CD4-positive, alpha-beta T cell treated with Interleukin-6 at 100 ng/mL for 8 hours (primary cell): ENCODE measurements around the gene GABRG3.

Experiments used
- DNase-seq: peaks from one replicate; pipeline ENCODE4 v3.0.0-alpha.2; 2020; ENCODE audit warnings: mixed read lengths, low spot score

The GABRG3 gene

GRCh38 chr15:27506752-27507151 lies 535.8 kb downstream of the GABRG3 start:
- no peak for DNase-seq

GRCh38 chr15:27509014-27509413 lies 538.0 kb downstream of the GABRG3 start:
- DNase-seq: no peak

- no peak for DNase-seq
These were observed 541.5 kb downstream of the GABRG3 start for GRCh38 chr15:27512281-27513001.

- no peak for DNase-seq
These were observed 543.5 kb downstream of the GABRG3 start for GRCh38 chr15:27514526-27514925.

- no peak for DNase-seq
These were observed 556.6 kb downstream of the GABRG3 start for GRCh38 chr15:27527490-27528067.

- no peak for DNase-seq
These were observed 558.4 kb downstream of the GABRG3 start for GRCh38 chr15:27529399-27529798.

- no peak for DNase-seq
These were observed 560.0 kb downstream of the GABRG3 start for GRCh38 chr15:27530994-27531393.

GRCh38 chr15:27532358-27532757 lies 561.4 kb downstream of the GABRG3 start:
- no peak for DNase-seq

GRCh38 chr15:27535445-27536129 lies 564.6 kb downstream of the GABRG3 start:
- DNase-seq: no peak

GRCh38 chr15:27538325-27538724 lies 567.3 kb downstream of the GABRG3 start:
- no peak for DNase-seq

GRCh38 chr15:27541581-27541980 lies 570.6 kb downstream of the GABRG3 start:
- DNase-seq: no peak

- DNase-seq: no peak
These were observed 574.7 kb downstream of the GABRG3 start for GRCh38 chr15:27545494-27546255.

GRCh38 chr15:27549746-27550145 lies 578.8 kb downstream of the GABRG3 start:
- no peak for DNase-seq

- DNase-seq: no peak
These were observed 579.7 kb downstream of the GABRG3 start for GRCh38 chr15:27550635-27551034.

- no peak for DNase-seq
These were observed 590.8 kb downstream of the GABRG3 start for GRCh38 chr15:27561816-27562215.

GRCh38 chr15:27563765-27564370 lies 592.9 kb downstream of the GABRG3 start:
- no peak for DNase-seq

GRCh38 chr15:27564656-27565055 lies 593.7 kb downstream of the GABRG3 start:
- DNase-seq: no peak

- no peak for DNase-seq
These were observed 599.8 kb downstream of the GABRG3 start for GRCh38 chr15:27570746-27571145.

- no peak for DNase-seq
These were observed 603.0 kb downstream of the GABRG3 start for GRCh38 chr15:27573805-27574485.

- DNase-seq: no peak
These were observed 603.6 kb downstream of the GABRG3 start for GRCh38 chr15:27574541-27575054.

GRCh38 chr15:27575521-27575920 lies 604.5 kb downstream of the GABRG3 start:
- no peak for DNase-seq
